Globus pallidus (tissue), 1 donor: ENCODE data around the gene BTN3A1.
"Not testable (repeated sequence)": the region's sequence is repeated elsewhere in the genome, so short reads cannot be mapped to it uniquely, and the experiment has no call there.

Source experiments
- DNase-seq: peaks from one replicate; pipeline ENCODE4 v3.0.0-alpha.2; 2015; ENCODE audit warnings: low spot score

The BTN3A1 gene

DNA sequence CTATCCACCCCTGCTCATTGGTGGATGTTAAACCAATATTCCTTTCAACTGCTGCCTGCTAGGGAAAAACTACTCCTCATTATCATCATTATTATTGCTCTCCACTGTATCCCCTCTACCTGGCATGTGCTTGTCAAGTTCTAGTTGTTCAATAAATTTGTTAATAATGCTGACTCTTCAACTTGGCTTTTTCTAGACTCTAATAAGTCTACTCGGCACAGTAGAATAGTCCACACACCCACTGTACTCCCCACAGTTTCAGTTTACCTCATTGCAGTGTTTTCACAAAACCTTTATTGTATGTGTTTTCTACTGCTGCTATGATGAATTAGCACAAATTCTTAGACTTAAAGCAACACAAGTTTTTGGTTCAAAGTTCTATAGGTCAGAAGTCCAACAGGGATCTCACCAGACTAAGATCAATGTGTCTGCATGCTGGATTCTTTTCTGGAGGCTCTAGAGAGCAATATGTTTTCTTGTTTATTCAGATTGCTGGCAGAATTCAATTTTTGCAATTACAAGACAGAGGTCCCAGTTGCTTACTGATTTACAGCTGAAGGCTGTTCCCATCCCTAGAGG lies 13.1 kb downstream of the BTN3A1 start:
- DNase-seq = no peak

DNA sequence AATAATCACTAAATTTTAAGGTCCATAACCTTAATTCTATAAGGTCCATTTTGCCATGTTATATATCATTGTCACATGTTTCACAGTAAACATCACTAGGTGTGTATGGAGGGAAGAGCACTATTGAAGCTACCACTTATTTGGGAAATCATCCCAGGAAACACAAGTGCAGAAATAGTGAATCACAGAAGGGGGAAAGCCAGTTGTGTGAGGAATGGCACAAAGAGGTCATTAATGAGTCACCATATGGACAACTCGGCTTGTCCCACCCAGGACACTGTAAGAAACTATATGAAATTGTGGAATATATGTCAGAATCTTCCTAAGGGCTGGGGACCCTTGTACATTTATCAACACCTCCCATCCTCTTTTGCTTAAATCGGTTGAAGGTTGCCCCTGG lies 13.7 kb downstream of the BTN3A1 start:
- no peak for DNase-seq

DNA sequence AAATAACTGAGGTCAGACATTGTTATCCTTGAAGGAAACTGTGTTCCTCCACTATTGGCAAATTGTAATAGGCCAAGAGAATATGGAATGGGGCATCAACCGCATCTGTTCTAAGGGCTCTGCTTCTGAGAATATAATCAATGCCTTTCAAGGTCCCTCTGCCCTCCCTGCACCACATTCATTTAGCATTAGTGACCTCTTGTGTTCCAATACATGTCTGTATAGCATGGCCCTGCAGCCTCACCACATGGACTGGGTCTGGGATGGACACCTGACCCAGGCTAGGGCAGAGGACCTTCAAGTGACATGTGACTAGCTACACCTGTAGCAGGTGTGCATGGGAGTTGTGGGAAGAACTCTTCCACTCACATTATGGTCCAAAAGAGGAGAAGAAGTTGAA lies 14.2 kb downstream of the BTN3A1 start:
- DNase-seq = no peak

DNA sequence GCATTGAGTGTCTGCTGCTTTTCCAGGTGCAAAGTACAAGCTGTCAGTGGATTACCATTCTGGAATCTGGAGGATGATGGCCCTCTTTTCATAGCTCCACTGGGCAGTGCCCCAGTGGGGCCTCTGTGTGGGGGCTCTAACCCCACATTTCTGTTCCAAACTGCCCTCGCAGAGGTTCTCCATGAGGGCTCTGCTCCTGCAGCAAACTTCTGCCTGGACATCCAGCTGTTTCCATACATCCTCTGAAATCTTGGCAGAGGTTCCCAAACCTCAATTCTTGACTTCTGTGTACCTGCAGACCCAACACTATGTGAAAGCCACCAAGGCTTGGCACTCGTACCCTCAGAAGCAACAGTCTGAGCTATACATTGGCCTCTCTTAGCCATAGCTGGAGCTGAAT lies 16.0 kb downstream of the BTN3A1 start:
- DNase-seq = not testable (repeated sequence)

DNA sequence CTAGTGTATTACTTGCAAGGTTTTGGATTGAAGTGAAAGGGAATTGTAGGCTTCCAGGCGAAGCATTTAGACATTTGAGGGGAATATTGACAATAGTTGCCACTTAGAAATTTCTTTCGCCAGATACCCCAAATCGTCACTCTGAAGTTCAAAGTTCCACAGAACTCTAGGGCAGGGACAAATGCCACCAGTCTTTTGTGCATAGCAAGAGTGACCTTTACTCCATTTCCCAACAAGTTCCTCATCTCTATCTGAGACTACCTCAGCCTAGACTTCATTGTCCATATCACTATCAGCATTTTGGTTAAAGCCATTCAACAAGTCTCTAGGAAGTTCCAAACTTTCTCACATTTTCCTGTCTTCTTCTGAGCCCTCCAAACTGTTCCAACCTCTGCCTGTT lies 16.7 kb downstream of the BTN3A1 start:
- DNase-seq = not testable (repeated sequence)

DNA sequence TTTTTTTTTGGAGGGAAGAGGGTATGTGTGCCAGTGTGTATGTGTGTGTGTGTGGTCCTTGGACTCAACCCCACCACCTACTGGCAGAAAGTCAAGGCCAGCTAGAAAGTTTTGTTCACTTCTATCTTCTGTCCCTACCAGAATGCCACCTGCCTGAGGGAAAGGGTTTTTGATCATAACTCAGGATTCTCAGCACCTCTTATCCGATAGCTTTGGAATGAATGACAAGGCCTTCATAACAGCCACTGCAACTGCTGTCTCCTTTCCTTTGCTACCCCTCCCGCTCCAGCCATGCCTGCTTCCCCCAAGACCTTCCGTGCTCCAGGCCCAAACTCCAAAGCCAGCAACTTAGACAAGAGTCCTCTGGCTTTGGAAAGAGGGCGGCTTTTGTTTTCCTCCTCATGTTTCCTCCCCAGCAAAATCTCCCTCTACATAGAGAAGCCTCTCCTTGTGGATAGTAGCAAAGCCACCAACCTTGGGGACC lies 18.7 kb downstream of the BTN3A1 start:
- peak; percentile 28 for DNase-seq

DNA sequence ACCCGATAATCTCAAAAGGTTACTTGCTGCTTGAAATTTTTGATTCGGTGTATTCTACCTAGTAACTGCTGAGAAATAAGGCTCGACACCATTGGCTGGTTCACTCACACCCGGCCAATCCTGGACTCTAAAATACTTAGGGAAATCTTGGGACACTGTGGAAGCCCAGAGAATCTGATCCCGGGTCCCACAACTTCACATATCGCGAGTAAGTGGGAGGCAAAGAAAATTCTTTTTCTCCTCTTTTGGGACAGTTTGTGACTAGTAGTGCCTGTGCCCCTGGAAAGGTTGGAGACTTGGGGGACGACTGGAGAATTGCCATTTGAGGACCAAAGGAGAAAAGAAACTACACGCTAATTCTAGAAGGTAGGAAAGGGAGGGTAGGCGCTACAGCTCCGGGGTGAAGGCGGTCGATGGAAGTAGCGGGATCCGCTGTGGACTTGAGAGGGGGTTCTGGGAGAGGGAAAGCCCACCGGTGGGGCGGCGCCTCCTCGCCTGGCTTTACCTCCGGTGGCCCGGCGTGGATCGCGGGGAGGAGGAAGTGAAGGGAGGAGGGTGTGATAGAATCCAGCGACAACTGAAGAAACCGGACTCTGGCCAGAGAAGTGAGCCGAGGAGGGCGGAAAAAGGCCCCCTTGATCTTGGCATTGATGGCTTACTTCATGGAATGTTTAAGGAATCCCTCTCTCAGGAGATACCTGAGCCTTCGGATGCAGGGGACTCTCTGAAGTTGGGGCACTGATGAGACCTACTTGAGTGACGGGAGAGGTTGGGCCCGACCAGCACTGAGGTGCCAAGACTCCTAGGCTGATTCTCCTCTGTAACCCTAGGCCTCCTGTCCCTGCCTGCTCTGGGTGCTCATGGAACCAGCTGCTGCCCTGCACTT lies 19.4 kb downstream of the BTN3A1 start:
- DNase-seq = peak; percentile 87

DNA sequence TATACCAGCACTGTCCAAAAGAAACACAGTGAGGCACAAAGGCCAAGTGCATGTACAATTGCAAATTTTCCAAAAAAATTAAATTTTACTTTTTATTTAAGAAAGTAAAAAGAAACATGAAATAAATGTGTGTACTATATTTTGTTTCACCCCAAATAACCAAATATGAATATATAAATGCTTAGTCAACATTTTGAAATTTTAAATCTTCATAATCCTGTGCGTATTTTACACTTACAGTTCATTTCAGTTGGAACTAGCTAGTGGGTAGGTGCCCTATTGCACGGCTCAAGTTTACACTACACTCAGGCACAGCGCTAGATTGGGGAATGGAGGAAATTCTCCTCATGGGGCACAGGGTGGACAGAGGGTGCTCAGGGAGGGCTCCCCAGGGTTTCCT lies 20.3 kb downstream of the BTN3A1 start:
- DNase-seq = no peak

DNA sequence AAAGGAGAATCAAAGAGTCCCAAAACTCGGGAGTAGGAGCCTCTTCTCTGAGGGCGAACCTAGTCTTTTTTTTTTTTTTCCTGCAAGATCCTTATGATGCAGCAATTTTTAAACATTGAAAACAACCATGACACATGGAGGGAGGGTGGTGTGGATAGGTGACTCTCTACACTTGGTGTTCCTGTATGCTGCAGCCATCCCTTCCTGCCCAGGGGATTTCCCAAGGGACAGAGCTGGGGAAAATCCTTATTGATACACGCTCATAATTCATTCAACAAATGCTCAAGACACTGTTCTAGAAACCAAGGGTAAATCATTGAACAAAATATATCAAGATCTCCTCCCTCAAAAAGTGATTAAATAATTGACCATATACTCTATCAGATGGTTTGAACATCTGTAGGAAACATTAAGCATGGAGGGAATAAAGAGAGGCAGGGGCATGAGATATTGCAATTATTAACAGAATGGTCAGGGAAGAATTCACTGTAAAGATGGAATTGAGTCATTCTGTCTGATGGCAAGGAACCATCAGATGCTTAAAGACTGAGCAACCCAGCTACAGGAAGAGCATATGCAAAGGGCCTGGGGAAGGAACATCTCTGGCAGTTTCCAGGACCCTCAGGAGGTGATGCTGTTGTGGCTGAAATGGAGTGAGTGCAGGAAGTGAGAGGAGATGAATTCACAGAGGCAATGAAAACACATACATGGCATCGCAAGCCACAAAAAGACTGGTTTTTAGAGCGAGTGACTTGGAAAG lies 24.8 kb downstream of the BTN3A1 start:
- DNase-seq = no peak

DNA sequence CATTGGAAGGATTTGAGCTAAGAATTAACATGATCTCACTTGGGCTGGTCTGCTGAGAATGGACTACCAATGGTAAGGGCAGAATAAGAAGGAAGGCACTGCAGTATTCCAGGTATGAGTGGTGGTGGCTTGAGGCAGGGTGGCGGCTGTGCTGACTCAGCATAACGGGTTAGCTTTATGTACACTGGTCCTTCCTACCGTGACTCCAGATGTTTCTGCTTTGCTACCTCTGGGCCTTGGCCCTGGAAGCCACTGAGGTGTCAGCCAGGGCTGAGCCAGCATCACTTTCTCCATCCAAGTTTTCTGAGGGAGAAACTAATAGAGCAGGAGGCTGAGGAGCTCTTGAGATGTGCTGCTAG lies 25.4 kb downstream of the BTN3A1 start:
- DNase-seq = no peak

DNA sequence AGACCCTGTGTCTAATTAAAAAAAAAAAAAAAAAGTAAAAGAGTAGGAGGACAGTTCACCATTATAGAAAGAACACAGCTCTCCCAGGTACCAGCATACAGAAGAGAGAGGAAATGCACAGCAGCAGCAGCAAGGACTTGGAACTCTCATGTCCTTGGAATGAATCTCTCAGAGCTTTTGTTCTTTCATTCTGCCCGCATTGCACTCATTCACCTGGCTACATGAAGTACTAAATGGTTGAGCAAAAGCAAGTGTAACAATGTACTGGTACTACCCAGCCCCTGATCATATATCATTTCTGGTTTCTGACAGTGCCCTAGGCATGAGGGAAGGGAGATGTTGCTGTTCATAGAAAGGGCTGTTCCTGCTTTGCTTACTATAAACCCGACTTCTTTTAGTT lies 26.1 kb downstream of the BTN3A1 start:
- no peak for DNase-seq

DNA sequence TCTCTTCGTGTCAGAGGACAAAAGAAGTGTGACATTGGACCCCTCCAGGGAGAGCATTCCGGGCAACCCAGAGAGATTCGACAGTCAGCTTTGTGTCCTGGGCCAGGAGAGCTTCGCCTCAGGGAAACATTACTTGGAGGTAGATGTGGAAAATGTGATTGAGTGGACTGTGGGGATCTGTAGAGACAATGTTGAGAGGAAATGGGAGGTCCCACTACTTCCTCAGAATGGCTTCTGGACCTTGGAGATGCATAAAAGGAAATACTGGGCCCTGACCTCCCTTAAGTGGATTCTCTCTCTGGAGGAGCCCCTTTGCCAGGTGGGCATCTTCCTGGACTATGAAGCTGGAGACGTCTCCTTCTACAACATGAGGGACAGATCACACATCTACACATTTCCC lies 28.7 kb downstream of the BTN3A1 start:
- no peak for DNase-seq

DNA sequence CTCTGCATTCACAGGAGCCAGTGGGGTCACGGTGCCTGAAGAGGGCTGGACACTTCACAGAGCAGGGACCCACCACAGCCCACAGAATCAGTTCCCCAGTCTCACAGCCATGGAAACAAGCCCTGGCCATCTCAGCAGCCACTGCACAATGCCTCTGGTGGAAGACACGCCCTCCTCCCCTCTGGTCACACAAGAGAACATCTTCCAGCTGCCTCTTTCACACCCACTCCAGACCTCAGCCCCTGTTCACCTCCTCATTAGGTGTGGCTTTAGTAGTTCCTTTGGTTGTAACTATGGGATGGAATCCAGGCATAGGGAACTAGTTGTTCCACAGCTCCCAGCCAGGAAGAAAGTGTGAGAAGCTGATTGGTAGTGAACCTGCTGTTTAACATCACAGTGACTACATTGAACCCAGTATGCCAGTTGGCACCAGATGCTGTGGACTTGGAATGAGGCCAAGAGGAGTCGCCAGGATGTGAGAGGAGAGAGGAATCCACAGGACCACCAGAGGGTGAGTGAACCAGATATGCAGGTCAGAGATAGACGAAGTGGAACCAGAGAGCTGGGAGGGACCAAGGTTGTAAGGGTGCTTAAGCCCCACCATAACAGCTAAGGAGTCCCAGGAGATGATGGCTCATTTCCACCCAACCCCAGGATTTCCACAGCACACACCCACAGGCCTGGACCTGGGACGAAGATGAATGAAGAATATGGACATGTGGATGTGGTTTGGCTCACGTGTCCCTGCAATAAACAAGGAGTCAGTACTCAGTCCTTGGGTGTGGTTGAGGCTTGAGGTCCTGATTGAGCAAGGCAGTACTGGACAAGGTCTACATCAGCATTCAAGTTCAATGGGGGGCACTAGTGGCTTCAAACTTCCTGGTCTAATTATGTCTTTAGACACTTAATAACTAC lies 29.4 kb downstream of the BTN3A1 start:
- no peak for DNase-seq

DNA sequence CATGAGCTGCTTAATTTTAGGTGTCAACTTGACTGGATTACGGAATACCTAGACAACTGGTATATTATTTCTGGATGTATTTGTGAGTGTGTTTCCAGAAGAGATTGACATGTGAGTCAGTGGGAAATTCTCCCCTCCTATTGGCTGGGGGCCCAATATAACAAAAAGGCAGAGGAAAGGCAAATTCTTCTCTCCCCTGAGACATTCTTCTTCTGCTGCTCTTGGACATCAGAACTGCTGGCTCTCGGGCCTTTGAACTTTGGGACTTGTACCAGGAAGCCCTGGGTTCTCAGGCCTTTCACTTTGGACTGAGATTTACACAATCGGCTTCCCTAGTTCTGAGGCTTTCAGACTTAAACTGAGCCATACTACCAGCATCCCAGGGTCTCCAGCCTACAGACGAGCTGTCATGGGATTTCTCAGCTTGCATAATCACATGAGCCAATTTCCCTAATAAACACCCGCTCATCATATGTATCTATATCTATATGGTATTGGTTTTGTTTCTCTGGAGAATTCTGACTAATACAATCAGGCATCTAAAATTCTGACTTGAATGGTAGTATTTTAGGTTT lies 30.6 kb downstream of the BTN3A1 start:
- no peak for DNase-seq

DNA sequence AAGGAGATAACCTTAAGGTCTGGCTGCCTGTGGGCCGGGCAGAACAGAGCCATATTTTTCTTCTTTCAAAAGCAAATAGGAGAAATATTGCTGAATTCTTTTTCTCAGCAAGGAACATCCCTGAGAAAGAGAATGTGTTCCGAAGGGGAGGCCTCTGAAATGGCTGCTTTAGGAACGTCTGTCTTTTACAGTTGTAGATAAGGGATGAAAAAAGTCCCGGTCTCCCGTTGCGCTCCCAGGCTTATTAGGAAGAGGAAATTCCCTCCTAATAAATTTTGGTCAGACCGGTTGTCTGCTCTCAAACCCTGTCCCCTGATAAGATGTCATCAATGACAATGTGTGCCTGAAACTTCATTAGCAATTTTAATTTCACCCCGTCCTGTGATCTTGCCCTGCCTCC lies 31.6 kb downstream of the BTN3A1 start:
- not testable (repeated sequence) for DNase-seq

DNA sequence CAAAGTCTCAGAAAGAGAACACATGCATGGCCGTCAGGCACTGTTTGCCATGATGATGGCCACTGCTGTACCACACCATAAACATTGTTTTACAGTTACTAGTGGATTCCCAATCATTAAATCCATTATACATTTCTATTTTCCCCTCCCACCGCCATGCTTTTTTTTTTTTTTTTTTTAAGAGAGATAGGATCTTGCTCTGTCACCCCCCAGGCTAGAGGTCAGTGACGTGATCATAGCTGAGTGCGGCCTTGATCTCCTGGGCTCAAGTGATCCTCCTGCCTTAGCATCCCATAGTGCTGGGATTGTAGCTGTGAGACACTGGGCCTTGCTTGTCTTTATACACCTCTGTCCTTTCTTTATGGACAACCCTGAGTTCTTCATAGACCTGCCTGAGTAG lies 33.9 kb downstream of the BTN3A1 start:
- no peak for DNase-seq

DNA sequence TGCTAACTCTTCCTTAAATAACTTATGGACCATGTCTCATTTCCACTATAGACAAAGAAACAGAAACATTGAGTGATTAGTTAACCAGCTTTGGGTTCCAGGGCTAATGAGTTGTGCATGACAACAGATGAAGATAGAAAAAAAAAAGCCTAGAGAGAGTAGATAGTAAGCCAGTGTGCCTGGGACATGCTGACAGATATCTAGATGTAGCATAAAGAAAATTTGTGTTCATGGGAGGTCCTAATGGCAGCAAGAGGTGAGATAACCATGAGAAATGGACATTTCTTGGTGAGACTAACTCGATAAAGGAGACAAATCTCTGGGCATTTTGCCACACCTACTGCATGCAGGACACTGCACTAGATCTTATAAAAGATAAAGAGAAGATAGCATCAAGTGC lies 35.5 kb downstream of the BTN3A1 start:
- no peak for DNase-seq

DNA sequence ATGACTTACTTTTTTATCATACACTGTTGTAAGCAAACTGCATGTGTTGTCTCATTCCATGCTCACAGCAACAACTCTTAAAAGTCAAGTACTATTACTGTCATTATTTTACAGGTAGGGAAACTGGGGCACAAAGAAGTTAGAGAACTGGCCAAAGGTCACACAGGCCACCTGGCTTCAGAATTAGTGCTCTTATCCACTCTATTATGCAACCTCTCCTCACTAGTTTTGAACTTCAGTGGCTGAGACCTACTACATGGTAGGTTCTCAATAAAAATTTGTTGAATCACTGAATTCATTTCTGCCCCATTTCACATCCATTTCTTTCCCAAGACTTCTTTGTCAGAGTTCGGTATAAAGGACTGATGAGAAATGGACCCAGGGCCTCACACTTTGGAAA lies 35.9 kb downstream of the BTN3A1 start:
- DNase-seq = no peak

DNA sequence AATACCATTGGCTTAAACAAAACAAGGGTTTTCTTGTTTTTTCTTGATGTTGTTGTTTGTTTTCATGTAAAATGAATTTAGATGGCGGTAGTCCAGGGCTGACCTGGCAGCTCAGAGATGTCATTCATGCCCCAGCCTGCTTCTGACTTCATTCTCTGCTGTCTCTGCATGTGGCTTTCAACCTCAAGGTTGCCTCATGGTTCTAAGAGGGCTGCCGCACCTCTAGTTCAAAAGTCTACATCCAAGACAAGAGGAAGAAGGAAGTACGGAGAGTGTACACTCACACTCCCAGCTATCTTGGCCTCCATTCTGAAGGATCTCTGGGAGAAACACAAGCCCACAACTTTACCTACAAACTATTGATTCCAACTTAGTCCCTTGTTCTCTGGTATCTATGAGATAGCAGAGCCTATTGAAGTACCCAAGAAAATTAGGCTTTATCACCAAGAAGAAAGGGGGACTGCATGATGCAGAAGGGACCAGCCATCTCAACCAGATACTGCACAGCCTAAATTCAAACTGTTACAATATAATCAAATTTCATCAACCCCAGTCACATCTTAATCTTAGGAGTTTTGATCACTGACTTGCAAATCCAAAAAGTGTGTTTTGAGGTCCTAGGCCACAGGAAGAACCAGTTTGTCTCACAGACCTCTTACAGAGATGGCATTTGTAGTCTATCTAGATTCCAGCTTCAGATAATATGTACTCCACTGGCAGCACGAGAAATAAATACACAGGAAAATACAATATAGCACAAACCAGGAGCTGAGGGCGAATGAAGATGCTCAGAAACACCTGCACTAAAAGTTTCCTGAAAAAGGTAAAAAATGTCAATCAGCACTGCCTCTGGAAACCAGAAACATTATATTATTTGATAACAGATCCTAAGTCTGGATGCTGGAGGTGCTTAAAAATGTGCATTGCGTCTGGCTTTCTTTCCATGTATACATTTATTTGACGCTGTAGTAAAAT lies 37.4 kb downstream of the BTN3A1 start:
- DNase-seq = peak; percentile 20

DNA sequence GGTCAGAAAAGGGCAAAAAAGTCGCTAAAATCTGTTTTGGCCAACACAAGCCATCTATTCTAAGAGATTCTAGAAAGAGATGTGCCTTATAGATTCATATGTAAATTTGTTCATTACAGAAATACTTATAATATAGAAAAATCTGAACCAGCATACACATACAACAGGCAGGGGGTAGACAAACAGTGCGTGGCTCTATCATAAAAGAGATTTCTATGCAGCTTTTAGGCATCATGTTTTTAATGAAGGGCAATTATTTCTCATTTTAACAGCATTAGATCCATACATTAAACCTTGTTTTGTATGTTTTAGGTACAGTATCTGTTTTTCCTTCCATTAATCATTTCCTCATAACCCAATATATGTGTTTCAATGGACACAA lies 38.9 kb downstream of the BTN3A1 start:
- no peak for DNase-seq
